Measurements from ENCODE around the gene PLD1.

The PLD1 gene

DNA sequence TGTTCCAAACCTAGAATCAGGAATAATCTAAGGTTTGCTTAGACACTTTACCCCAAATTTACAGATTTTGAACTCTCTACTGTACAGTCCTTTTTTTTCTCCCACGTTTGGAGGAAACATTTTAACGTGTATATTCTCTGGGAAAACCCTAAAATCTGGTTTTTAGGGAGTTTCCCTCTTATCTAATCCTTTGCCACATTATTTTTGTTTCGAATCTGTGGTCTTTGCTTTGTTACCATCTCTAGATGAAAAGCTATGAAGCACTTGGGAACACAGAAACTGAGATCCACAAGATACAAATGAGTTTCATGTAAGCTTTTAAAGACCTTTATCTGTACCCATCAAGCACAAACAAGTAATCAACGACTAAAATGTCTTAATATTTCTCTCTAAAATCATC lies 41.3 kb downstream of the PLD1 start:
- no peak for DNase-seq (ENCODE audit: low read depth in 1 of 2, low spot score in 1 of 2)
- TF ChIP-seq JUND (IDR thresholded peaks at IDR 0.05; ENCODE audit: low read depth) = no peak
- in situ Hi-C loops (cut with HindIII; ENCODE audit: low pct_unique_long_range_greater_than_20kb, low sequenced_read_pairs) = no loop called here

DNA sequence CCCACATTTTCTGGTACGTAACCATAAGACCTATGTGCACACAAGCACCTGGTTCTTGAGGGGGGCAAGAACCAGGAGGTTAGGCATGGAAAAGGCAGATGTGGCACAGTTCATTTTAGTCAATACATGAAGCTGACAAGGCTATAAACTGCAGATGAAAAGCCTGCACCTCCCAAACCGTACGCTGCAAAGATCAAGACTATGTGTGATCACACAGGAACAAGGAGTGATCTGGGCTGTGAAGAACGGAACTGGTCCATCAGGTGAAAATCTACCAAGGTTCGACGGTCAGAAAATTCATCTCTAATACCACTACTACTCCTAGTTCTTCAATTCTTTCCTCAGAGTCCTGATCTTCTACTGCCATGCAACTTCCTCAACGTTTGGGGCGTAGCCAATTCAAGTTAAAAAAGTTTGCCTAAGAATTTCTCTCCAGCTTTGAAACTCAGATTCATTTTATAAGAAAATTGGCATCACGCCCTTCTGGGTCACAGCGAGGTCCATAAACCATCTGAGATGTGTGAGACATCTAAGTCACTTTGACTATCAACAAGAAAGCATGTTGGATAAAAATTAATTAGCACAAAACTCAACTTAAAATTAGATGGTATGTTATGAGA lies 41.9 kb downstream of the PLD1 start:
- no peak for TF ChIP-seq JUND (IDR thresholded peaks at IDR 0.05; ENCODE audit: low read depth)
- in situ Hi-C loops (cut with HindIII; ENCODE audit: low pct_unique_long_range_greater_than_20kb, low sequenced_read_pairs) = no loop called here
- DNase-seq (ENCODE audit: low read depth in 1 of 2, low spot score in 1 of 2) = no peak

DNA sequence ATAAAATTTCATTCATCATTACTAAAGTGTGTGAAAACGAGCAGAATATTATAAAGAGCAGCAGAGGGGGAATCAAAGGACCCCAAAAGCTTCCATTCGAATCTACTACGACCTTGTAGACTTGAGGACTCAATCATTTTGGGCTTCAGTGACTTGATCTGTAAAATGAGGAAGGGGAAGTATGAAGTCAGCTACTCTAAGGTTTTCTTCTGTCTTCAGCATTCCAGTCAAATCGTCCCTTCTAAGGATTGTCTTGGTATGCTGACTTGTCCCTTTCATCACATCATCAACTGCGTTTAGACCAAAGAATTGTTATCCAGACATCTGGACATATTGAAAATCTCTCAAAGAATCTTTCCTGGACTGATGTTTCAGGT lies 44.8 kb downstream of the PLD1 start:
- DNase-seq (ENCODE audit: low read depth in 1 of 2, low spot score in 1 of 2) = no peak
- no peak for TF ChIP-seq JUND (IDR thresholded peaks at IDR 0.05; ENCODE audit: low read depth)
- in situ Hi-C loops (cut with HindIII; ENCODE audit: low pct_unique_long_range_greater_than_20kb, low sequenced_read_pairs) = no loop called here

DNA sequence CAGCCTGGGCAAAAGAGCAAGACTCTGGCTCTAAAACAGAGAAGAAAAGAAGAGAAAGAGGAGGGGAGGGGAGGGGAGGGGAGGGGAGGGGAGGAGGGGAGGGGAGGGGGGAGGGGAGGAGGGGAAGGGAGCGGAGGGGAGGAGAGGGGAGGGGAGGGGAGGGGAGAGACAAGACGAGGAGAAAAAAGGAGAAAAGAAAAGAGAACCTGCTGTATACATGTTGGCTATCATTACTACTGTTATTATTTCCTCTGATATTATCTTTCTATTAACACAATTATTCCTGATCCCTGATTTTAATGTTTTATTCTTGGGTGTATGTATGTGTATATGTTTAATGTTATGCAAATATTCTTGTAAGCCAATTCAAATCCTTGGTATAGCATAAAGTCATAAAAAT lies 46.9 kb downstream of the PLD1 start:
- TF ChIP-seq JUND (IDR thresholded peaks at IDR 0.05; ENCODE audit: low read depth) = no peak
- no peak for DNase-seq (ENCODE audit: low read depth in 1 of 2, low spot score in 1 of 2)
- in situ Hi-C loops (cut with HindIII; ENCODE audit: low pct_unique_long_range_greater_than_20kb, low sequenced_read_pairs) = no loop called here

DNA sequence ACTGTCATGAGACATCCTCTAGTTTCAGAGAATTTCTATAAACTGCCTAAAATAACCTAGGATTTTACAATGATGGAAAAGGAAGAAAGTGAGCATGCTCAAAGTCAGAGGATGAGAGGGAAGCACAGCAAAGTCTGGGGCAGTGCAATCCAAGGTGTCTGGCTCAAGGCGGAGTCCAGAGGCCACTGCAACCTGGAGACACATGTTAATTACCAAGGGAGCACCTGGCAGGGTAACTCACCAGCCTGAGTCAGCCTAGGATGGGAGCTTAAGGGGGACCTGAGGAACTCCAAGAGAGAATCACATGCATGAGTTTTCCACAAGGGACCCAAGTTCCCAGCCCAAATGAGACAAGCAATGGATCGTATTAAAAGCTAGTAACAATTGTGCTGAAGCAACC lies 49.8 kb downstream of the PLD1 start:
- in situ Hi-C loops (cut with HindIII; ENCODE audit: low pct_unique_long_range_greater_than_20kb, low sequenced_read_pairs) = no loop called here
- TF ChIP-seq JUND (IDR thresholded peaks at IDR 0.05; ENCODE audit: low read depth) = no peak
- no peak for DNase-seq (ENCODE audit: low read depth in 1 of 2, low spot score in 1 of 2)

DNA sequence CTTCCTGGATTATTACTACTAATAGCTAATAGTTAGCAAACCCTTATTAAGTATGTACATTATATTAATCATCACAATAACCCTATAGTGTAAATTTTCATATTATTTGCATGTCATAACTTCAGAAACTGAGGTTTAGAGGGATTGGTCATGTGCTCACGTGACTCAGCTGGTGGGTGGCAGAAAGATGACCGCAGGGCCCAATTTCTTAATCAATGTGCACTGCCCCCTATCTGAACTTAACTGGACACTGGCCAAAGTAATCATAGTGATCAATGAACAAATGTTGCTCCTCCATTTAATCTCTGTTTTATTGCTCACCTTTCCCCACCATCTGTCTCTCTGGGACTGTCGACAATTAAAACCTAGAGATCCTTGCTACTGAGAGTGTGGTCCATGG lies 52.2 kb downstream of the PLD1 start:
- in situ Hi-C loops (cut with HindIII; ENCODE audit: low pct_unique_long_range_greater_than_20kb, low sequenced_read_pairs) = no loop called here
- DNase-seq (ENCODE audit: low read depth in 1 of 2, low spot score in 1 of 2) = no peak
- no peak for TF ChIP-seq JUND (IDR thresholded peaks at IDR 0.05; ENCODE audit: low read depth)

DNA sequence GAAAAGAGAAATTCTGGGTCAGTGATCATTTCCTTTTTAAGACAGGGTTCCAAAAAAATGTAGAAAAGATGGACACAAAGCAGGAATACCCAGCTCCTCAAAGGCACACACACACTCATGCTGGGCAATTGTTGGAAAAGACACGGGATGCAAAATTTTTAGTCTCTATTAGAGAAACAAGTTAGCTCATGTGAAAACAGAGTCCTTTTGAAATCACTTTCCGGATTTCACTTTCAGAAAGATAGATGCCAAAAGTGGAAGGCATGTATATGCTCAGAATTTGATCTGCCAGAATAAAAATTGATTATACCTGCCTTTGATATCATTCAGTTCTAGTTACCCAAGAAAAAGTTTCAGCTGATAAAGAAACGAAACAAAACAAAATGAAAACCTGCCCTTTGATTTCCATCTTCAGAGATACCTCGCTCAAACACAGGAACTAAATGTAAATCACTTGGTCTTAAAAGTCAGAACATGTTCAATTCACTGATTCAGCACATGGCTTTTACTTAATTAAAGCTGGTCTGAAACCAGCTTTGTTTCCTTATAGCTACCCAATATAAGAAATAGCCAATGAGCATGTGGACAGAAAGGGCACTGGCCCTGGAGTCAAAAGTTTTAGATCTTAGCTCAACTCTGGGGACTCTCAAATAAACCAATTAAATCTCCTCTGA lies 52.8 kb downstream of the PLD1 start:
- no peak for TF ChIP-seq JUND (IDR thresholded peaks at IDR 0.05; ENCODE audit: low read depth)

DNA sequence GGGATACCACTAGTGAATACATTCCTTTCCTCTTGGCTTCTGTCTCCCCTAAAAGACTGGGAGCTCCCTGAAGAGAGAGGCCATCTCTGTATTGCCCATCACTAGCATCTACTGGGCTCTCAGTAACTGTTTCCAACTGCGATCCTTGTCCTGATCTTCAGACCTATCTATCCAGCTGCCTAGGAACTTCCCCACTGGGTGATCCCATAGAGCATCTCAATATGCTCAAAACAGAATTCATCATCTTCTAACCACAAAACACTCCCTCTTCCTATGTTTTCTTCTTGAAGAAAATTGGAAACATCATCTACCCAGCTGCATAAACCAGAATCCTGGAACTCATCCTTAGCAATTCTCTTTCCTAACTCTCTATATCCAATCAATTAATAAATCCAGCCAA lies 54.6 kb downstream of the PLD1 start:
- no peak for DNase-seq (ENCODE audit: low read depth in 1 of 2, low spot score in 1 of 2)
- in situ Hi-C loops (cut with HindIII; ENCODE audit: low pct_unique_long_range_greater_than_20kb, low sequenced_read_pairs) = no loop called here
- no peak for TF ChIP-seq JUND (IDR thresholded peaks at IDR 0.05; ENCODE audit: low read depth)

More for the DNA sequence above, 52.8 kb downstream of the PLD1 start:
- in situ Hi-C loops (cut with HindIII; ENCODE audit: low pct_unique_long_range_greater_than_20kb, low sequenced_read_pairs) = no loop called here
- DNase-seq (ENCODE audit: low read depth in 1 of 2, low spot score in 1 of 2) = no peak

DNA sequence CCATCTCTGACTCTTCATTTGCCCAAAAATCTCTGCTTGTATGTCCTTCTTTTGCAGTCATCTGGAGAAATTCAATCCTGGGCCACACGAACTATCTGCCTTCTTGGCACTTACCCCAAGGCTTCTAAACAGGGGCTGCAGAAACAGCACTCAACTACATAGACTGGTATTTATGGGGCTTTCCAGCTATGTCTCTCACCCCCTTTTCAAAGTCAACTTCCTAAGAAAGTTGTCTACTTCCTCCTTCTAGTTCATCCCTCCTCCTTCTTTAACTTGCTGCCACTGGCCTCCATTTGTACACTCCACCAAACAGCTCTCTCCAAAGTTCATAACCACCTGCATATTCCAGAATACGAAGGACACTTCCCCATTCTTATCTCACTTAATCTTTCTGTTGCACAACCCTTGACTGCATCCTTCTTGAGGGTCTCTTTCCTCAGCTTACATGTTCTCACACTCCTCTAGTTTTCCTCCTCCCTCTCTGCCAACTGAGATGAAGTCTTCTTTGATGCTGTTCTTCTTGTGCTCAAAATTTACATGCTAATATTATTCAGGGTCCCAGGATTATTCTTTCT lies 55.2 kb downstream of the PLD1 start:
- in situ Hi-C loops (cut with HindIII; ENCODE audit: low pct_unique_long_range_greater_than_20kb, low sequenced_read_pairs) = no loop called here
- DNase-seq (ENCODE audit: low read depth in 1 of 2, low spot score in 1 of 2) = no peak
- no peak for TF ChIP-seq JUND (IDR thresholded peaks at IDR 0.05; ENCODE audit: low read depth)

DNA sequence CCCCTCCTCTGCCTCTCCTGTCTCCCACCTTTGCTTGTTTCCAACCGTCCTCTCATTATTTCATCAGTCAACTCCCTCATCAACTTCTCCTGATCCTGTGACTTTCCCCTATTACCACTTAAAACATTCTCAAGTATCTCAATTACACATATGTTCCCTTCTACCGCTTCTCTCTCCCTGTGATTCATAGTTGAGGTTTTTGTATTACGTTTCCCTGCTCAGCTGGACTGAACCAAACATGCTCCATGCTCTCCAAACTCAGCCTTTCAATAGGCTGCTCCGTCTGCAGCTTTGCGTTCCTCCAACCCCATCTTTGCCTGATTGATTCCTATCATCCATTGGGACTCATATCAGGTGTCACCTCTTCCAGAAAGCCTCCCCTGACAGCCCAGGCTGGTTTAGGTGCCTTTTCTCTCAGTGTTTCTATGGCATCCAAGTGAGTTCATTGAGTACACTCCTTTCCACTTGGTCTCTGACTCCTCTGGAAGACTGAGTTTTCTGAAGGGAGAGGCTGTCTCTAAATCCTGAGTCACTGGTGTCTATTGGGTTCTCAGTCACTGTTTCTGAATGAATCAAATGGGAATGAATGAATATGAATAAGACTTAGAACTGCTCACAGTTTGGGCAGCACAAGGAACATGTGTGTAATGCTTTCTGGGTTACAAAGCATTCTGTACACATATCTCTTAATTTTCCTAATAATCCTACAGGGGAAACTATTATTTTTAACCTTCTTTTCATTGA lies 56.4 kb downstream of the PLD1 start:
- no peak for TF ChIP-seq JUND (IDR thresholded peaks at IDR 0.05; ENCODE audit: low read depth)
- in situ Hi-C loops (cut with HindIII; ENCODE audit: low pct_unique_long_range_greater_than_20kb, low sequenced_read_pairs) = no loop called here
- DNase-seq (ENCODE audit: low read depth in 1 of 2, low spot score in 1 of 2) = no peak

DNA sequence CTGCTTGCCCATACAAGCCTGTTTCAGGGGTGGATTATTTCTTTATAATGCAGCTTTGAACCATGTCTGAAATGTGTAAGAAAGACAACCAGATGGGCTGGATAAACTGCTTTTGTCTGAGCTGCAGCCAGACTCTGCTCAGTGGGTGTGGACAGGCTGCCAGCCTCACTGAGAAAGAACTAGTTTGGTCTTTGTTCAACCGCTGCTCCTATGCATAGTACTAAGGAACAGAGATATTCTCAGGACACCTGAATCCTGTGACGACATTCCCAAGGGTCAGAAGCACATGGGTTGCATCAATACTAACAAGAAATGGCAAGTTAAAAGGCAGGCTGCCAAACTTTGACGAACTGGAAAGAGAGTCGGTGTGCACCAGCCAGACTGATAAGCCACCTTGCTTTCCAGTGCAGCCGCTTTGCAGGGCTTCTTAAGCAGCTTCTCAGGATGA lies 57.2 kb downstream of the PLD1 start:
- DNase-seq (ENCODE audit: low read depth in 1 of 2, low spot score in 1 of 2) = peak; percentile 52 to 76
- TF ChIP-seq JUND (IDR thresholded peaks at IDR 0.05; ENCODE audit: low read depth) = no peak
- in situ Hi-C loops (cut with HindIII; ENCODE audit: low pct_unique_long_range_greater_than_20kb, low sequenced_read_pairs) = no loop called here

DNA sequence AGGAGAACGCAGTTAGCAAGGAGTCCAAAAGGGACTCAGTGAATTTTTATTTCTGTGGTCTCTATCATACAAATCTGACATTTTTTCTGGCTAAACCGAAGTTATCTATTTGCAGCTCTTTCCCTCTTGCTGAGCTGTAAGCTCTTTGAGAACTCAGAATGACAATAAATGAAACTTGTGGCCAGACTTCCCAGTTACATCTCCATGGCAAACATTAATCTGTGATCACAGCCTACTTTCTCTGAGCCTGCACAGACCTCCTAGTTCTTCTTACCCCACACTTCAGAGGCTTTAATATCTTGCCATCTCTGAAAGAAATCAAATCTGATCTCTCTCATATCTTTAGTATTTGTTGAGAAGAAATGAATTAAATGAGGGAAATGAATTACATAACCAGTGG lies 58.0 kb downstream of the PLD1 start:
- in situ Hi-C loops (cut with HindIII; ENCODE audit: low pct_unique_long_range_greater_than_20kb, low sequenced_read_pairs) = no loop called here
- TF ChIP-seq JUND (IDR thresholded peaks at IDR 0.05; ENCODE audit: low read depth) = no peak
- DNase-seq (ENCODE audit: low read depth in 1 of 2, low spot score in 1 of 2) = no peak

DNA sequence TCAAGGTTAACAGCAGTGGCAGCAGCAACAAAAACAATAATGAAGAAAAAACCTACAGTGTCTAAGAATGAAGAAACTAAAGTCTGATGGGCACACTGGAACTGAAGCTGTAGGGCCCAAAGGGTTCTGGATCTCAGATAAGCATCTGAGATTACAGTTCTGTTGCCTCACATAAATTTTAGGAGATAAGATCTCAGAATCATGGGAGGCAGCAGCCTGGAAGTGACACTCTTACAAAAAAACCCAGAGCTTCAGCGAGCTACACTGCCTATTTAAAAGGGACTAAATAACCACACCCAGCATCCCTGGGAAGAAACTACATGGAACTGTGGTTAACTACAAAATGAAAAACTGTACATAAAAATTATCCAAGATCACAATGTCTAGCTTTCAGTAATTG lies 61.2 kb downstream of the PLD1 start:
- no peak for TF ChIP-seq JUND (IDR thresholded peaks at IDR 0.05; ENCODE audit: low read depth)
- in situ Hi-C loops (cut with HindIII; ENCODE audit: low pct_unique_long_range_greater_than_20kb, low sequenced_read_pairs) = no loop called here
- DNase-seq (ENCODE audit: low read depth in 1 of 2, low spot score in 1 of 2) = no peak
